Activated naive CD4-positive, alpha-beta T cell treated with anti-CD3 and anti-CD28 coated beads, Interleukin-2, amount 50 U/mL, for 24 hours (primary cell): ENCODE measurements around the gene IL17C.

ENCODE experiments used
- H3K27ac Mint-ChIP-seq: one replicate; pipeline ENCODE4 v1.8.0; 2021; ENCODE audit warnings: mild to moderate bottlenecking, mixed read lengths
- H3K27me3 Mint-ChIP-seq: one replicate; pipeline ENCODE4 v1.8.0; 2021; ENCODE audit warnings: mixed read lengths
- H3K36me3 Mint-ChIP-seq: one replicate; pipeline ENCODE4 v1.8.0; 2021; ENCODE audit warnings: mixed read lengths
- H3K4me1 Mint-ChIP-seq: one replicate; pipeline ENCODE4 v1.8.0; 2021; ENCODE audit warnings: mixed read lengths
- H3K4me3 Mint-ChIP-seq: one replicate; pipeline ENCODE4 v1.8.0; 2021; ENCODE audit warnings: mild to moderate bottlenecking, mixed read lengths
- H3K9me3 Mint-ChIP-seq: one replicate; pipeline ENCODE4 v1.8.0; 2021; ENCODE audit warnings: mixed read lengths

The IL17C gene

DNA sequence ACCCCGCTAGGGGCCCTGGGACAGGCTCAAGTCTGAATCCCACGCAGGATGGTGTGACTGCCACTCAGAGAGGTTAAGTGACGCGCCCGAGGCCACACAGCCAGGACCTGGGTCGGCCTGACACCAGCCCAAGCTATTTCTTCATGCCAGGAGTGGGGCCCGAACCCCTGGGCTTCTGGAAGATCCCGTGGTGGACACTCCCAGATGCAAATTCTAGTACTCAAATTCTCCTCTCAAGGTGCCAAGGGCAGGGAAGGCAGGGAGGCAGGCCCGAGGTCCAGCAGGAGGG is 5.2 kb downstream of the IL17C start:
- Mint-ChIP-seq H3K27me3 (peaks cover 1% of the 10 kb centered on the region), H3K36me3 (peaks cover 2% of the 10 kb centered on the region)

DNA sequence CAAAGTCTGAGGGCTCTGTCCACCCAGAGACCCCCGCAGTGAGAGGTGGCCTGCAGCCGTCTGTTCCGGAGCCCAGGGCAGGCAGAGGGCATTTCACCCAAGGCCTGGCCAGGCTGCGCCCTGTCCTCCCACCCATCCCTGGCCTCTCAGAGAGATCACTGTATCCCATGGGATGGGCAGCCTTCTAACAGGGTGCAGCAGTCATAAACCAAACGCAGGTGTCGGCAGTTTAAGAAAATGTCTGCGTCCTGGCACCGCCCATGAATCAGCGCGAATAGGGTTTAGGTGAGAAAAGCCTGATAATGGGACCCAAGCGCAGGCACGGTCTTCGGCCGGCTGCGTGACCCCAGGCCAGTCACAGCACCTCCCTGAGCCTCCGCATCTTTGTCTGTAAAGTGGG is 7.1 kb downstream of the IL17C start:
- no peak overlapping the region for H3K4me3 Mint-ChIP-seq
- no peaks in the 10 kb centered on the region for H3K27me3 Mint-ChIP-seq
- peaks cover 2% of the 10 kb centered on the region for H3K36me3 Mint-ChIP-seq
- no peaks in the 10 kb centered on the region for H3K9me3 Mint-ChIP-seq
- H3K27ac Mint-ChIP-seq, result peak overlapping the region; percentile 55
- H3K4me1 Mint-ChIP-seq, result peaks cover 16% of the 10 kb centered on the region

More for the DNA sequence above, 5.2 kb downstream of the IL17C start:
- no peak overlapping the region for H3K4me3 Mint-ChIP-seq
- no peak overlapping the region for H3K27ac Mint-ChIP-seq
- H3K9me3 Mint-ChIP-seq, result no peaks in the 10 kb centered on the region
- peaks cover 17% of the 10 kb centered on the region for H3K4me1 Mint-ChIP-seq

DNA sequence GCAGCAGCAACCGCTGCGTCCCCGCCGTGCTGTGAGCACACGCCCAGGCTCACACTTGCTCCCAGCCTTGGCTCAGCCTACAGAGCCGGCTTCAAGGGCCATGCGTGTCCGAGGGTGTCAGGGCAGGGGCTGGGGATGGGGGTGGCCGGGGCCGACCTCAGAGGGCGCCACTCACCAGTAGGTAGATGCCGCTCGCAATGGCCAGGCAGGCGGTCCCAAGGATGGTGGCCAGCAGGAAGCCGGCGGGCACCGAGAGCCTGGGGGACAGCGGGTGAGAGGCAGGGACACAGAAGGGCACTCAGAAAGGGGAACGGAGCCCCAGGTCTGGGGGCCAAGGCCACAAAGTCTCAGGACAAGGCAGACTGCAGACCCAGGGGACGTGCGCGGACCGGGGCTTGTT is 7.6 kb downstream of the IL17C start:
- no peaks in the 10 kb centered on the region for H3K9me3 Mint-ChIP-seq
- H3K4me1 Mint-ChIP-seq, result peaks cover 13% of the 10 kb centered on the region
- H3K36me3 Mint-ChIP-seq, result peaks cover 2% of the 10 kb centered on the region
- H3K4me3 Mint-ChIP-seq, result no peak overlapping the region
- H3K27ac Mint-ChIP-seq, result no peak overlapping the region
- no peaks in the 10 kb centered on the region for H3K27me3 Mint-ChIP-seq

DNA sequence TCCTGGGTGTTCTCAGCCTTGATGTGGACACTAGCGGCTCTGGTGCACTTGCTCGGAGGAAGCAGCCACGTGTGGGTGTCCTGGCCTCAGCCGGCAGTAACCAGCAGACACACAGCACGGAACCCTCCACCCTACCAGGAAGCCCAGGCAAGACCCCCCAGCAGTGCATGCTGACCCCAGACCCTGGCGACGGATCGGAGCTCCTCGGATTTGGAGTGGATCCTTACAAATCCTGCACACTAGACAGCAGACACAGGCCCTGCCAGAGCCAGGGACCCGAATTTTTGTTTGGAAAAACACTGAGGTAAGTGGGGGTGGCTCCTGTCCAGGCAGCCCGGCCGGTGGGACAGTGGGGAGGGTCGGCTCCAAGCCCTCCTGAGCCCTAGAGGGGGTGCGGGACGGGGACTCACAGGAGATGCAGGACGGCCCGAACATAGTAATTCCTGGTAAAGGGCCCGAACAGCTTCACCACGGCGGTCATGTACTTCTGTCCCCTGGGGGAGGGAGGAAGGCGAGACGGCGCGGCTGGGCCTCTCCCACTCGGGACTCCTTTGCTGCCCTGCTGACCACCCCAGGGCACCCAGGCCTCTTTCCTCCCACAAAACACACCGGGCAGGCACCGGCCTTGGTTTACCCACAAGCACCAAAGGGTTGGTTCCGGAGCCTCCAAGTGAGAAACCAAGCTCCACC is 8.1 kb downstream of the IL17C start:
- Mint-ChIP-seq H3K9me3 (no peaks in the 10 kb centered on the region), H3K27me3 (no peaks in the 10 kb centered on the region), H3K27ac (no peak overlapping the region), H3K36me3 (peaks cover 2% of the 10 kb centered on the region), H3K4me3 (no peak overlapping the region), H3K4me1 (peaks cover 18% of the 10 kb centered on the region)

DNA sequence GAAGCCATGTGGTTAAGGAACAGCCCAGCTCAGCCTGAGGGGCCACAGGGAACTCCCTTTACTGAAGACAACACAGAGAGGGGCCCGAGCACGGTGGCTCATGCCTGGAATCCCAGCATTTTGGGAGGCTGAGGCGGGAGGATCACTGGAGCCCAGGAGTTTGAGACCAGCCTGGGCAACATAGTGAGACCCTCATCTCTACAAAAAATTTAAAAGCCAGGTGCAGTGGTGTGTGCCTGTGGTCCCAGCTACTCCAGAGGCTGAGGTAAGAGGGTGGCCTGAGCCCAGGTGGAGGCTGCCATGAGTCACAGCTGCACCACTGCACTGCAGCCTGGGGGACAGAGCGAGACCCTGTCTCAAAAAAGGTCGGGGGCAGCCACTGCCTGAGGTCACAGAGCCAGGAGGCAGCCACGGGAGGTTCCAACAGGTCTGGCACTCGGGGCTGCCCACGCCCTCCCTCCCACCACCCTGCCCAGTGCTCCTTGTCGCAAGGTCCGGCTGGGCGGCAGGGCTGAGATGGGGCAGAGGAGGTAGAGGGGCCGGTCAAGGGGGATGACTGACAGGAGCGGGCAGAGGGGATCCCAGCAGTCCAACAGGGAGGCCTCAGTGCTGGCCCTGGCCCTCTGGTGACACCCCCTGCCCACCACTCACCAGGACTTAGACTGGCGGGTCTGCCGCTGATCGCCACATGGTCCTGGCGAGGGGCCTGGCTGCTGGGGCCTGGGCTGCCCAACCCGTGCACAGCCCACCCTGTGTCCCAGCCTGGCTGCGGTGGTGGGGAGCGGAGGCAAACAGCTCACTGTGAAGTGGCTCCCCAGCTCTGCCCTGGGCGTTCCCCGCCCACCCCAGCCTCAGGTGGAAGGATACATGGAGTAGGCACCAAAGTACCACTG is 9.1 kb downstream of the IL17C start:
- Mint-ChIP-seq H3K4me1 (peaks cover 19% of the 10 kb centered on the region), H3K27me3 (no peaks in the 10 kb centered on the region), H3K9me3 (no peaks in the 10 kb centered on the region), H3K27ac (no peak overlapping the region), H3K4me3 (no peak overlapping the region), H3K36me3 (peaks cover 2% of the 10 kb centered on the region)

DNA sequence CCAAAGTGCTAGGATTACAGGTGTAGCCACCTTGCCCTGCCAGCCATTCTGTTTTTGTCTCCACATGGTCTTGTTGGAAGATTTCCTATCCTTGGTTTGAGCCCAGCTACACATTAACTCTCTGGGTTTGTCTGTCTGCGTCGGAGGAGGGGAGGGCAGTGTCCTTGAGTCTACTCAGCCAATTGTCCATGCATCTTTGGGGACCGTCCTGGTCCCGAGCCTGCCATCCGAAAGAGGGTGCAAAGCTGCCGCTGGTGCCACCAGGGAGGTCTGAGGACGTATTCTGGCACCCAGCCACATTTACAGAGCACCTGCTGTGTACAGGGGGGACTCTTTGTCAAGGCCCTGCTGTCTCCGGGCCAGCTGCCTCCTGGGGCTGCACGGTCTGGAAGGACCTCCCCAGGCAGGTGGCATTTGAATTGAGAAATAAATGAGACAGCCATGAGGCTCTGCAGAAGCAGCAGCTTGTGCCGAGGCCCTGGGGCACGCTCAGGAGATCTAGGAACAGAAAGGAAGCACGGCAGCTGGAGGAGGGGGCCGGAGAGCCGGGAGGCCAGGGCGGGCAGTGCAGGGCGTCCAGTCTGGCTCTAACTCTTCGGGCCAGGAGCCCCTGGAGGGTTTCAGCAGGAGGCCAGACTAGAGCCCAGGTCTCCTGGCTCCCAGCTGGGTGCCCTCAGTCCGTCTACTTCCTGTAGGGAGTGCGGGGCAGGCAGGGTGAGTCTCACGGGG is 11.0 kb downstream of the IL17C start:
- H3K27me3 Mint-ChIP-seq, result no peaks in the 10 kb centered on the region

DNA sequence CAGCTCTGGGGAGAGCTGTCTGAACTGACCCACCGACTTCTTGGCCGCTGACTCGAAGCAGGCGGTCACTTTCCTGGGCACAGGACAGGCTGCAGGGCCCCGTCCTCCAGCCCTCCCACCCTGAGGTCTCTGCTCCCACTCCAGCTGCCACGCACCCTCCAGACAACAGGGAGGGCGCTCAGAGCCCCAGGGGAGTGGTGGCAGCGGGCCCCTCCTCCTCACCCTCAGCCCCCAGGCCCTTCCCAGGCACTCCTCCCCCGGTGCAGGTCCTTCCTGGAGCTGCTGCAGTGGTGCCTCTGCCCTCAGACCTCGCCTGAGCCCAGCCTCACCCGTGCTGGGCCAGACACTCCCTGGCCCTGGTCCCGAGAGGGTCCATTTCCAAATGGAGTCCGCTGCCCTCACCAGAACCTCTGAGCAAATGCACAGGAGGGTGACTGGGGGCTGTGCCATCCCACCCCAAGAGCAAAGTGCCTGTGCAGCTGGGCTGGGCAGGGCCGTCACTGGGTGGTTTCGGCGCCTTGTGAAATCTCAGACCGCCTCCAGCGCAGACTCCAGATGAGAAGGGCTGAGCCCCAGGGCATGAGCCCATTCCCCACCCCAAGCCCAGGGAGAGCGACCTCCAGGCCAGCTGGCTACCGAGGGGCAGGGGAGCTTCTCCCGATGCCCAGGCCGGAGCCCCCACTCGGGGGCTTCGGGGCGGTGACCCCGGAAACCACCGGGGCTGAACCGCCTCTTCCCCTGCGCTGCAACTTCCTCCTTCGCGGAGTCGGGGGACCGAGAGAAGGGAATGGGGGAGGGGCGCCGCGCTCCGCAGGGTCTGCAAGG is 11.8 kb downstream of the IL17C start:
- Mint-ChIP-seq H3K27ac (peak overlapping the region; percentile 68), H3K4me1 (peaks cover 17% of the 10 kb centered on the region), H3K27me3 (no peaks in the 10 kb centered on the region), H3K4me3 (peak overlapping the region; percentile 88), H3K36me3 (peaks cover 2% of the 10 kb centered on the region), H3K9me3 (no peaks in the 10 kb centered on the region)

More for the DNA sequence above, 11.0 kb downstream of the IL17C start:
- Mint-ChIP-seq H3K4me1 (peaks cover 19% of the 10 kb centered on the region), H3K4me3 (peak overlapping the region; percentile 80), H3K36me3 (no peaks in the 10 kb centered on the region), H3K27ac (peak overlapping the region; percentile 83), H3K9me3 (no peaks in the 10 kb centered on the region)

DNA sequence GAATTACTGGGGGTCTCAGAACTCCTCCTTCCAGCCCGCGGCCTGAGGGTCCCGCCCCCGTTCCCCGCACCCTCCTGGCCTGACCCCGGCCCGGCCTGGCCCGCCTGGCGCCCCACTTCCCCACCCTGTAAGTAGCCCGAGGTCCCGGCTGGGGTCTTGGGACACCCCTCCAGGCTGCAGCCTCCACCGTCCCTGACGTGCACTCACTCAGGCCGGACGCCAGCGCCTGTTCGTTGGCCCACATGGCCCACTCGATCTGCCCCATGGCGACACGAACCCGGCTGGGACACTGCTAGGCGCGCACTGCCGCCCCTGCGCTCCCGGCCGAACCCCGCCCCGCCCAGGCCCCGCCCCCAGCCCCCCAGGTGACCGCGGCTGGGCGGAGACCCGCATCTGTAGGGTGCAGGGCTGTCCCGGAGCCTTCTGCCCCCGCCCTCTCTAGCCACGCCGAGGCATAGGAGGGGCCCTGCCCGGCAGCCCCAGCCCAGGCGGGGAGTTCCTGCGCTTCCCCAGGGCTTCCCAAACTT is 12.4 kb downstream of the IL17C start, which contains the start of gene CYBA:
Gene CYBA (minus strand): TSS at position 305 of the 527 bp plus-strand sequence. CDS start 40 bp downstream, at position 265.
- peak within 1 kb of the TSS; percentile 68 for H3K27ac Mint-ChIP-seq
- H3K4me3 Mint-ChIP-seq, result peak within 1 kb of the TSS; percentile 88
- H3K27me3 Mint-ChIP-seq, result no peaks in the 10 kb centered on the region
- H3K4me1 Mint-ChIP-seq, result peaks cover 15% of the 10 kb centered on the region
- H3K36me3 Mint-ChIP-seq, result peaks cover 2% of the 10 kb centered on the region
- H3K9me3 Mint-ChIP-seq, result no peaks in the 10 kb centered on the region

DNA sequence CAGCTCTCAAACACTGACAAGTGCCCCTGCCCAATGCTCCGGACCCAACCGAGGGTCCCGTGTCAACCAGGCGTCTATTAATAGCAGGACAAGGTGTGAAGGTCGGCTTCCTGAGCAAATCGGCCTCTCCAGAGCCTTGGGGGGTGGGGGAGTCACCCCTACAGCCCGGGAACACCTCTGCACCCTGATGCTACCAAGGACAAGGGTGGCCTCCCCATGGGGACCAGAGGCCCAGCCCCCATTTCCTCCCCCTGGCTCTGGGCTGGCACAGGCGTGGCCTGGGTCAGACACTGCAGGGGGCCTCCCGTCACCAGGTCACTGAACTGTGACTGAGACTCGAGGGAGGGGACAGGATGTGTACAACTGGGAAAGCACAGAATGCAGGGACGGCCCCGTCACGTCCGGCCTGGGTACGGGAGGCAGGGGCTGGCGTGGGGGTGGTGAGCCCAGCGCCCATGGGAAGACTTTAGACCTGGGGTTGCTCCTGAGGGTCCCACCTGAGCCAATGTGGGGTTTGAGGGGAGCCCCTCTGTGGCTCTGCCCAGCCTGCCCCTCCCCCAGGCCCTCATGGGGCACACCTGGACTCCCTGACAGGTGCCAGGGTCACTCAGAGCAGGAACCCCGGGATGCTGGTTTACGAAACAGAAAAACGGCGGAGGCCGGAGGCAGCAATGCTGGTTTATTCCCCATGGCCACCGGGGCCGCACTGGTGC is 13.1 kb downstream of the IL17C start:
- H3K27ac Mint-ChIP-seq, result peak overlapping the region; percentile 59
- H3K4me1 Mint-ChIP-seq, result peaks cover 15% of the 10 kb centered on the region
- H3K27me3 Mint-ChIP-seq, result no peaks in the 10 kb centered on the region
- peak overlapping the region; percentile 83 for H3K4me3 Mint-ChIP-seq
- H3K9me3 Mint-ChIP-seq, result no peaks in the 10 kb centered on the region
- peaks cover 2% of the 10 kb centered on the region for H3K36me3 Mint-ChIP-seq

DNA sequence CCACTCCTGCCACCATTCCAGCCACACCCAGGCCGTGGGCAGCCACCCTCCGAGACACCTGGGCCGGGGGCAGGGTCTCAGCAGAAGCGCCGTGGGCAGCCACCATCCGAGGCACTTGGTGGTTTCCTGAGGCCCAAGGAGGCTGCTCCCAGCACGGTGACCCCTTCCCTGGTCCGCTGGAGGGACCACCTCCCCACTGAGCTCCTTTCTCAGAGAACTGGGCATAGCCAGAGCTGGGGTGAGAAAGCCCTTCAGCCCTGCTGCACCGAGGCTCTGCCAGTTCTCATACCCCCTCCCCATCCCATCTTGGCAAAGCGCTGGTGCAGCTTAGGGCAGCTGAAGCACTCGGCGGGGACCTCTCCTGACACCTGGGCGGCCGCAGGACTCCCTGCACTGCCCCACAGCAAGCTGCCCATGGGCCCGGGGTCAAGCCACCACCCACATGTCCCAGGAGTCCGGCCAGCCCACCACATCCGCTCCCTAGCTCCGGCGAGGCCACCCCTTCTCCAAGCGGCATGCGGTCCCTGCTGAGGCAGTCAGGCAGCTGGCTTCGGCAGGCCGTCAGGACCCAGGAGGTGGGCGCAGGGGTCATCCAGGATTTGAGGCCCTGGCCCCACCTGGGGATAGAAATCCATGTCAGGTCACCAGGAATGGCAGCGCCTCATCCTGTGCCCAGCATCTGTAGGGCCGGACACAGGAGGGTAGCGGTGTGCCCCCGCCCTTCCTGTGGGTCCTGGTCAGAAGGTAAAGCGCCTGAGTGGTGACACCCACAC is 13.8 kb downstream of the IL17C start:
- Mint-ChIP-seq H3K36me3 (peaks cover 2% of the 10 kb centered on the region), H3K9me3 (no peaks in the 10 kb centered on the region), H3K4me1 (peaks cover 15% of the 10 kb centered on the region), H3K4me3 (peak overlapping the region; percentile 19), H3K27me3 (no peaks in the 10 kb centered on the region), H3K27ac (no peak overlapping the region)

DNA sequence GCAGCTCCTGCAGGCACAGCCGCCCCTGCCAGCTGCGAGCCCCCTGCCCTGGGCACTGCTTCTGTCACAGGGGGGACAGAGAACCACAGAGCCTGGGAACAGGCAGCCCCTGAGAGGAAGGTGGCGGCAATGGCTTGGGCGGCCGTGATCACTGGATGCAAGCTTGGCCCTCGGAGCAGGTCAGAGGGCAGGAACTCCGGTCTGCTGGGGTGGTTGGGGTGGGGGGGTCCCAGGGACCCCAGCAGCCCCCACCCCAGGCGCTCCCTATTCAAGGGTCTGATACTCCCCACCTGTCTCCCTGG is 14.3 kb downstream of the IL17C start:
- H3K27ac Mint-ChIP-seq, result no peak overlapping the region
- H3K4me3 Mint-ChIP-seq, result no peak overlapping the region
- H3K36me3 Mint-ChIP-seq, result peaks cover 2% of the 10 kb centered on the region
- no peaks in the 10 kb centered on the region for H3K27me3 Mint-ChIP-seq
- H3K9me3 Mint-ChIP-seq, result no peaks in the 10 kb centered on the region
- peaks cover 15% of the 10 kb centered on the region for H3K4me1 Mint-ChIP-seq

DNA sequence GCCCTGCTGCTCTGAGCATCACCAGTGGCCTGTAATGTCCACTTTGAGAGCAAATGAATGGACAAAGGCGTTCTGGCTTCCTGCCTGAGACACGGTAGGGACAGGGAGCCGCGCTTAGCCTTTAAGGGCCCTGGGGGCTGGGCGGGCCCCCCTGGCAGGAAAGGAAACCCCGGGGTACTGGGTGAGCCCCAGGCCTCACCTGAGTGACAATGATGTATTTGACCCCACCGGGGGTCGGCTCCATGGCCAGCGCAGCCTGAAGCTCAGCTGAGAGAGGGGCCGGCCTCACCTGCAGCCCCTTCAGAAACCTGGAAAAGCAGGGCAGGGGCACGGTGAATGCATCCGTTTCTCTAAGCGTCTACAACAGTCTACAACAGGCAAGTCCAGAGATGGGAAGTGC is 14.7 kb downstream of the IL17C start:
- no peaks in the 10 kb centered on the region for H3K27me3 Mint-ChIP-seq
- H3K27ac Mint-ChIP-seq, result peak overlapping the region; percentile 81
- no peak overlapping the region for H3K4me3 Mint-ChIP-seq
- peaks cover 2% of the 10 kb centered on the region for H3K36me3 Mint-ChIP-seq
- peaks cover 15% of the 10 kb centered on the region for H3K4me1 Mint-ChIP-seq
- no peaks in the 10 kb centered on the region for H3K9me3 Mint-ChIP-seq

DNA sequence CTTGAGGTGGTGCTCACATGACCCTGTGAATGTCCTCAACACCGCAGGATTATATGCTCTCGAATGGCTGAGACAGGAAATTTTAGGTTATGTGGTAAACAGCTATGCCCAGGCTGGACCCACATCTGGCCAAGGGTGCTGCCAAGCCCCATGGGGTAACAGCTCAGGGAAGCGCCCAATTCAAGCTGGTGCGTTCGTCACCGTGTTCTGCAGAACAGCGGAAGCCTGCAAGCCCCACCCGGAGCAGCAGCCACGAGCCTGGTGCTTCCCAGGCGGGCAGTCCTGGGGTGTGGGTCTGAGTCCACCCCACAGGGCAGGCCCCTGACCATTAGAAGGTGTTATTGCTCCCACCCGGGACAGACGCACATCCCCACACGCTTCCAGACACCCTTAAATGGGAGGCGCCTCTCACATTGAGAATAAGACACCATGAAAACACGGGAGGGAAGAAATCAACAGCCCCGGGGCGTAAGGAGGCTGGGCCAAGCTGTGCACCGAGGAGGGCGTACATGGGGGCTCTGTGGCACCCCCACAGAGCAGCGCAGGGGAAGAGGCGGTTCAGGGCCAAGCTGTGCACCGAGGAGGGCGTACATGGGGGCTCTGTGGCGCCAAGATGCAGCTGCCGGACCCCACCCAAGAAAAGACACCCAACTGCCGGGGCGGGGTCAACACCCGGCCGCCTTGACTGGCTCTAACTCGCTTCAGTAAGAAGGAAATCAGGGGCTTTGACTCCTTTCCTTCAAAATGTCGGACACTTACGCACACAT is 15.4 kb downstream of the IL17C start:
- Mint-ChIP-seq H3K36me3 (peaks cover 2% of the 10 kb centered on the region), H3K27ac (no peak overlapping the region)

More for the DNA sequence above, 15.4 kb downstream of the IL17C start:
- Mint-ChIP-seq H3K27me3 (no peaks in the 10 kb centered on the region), H3K4me3 (no peak overlapping the region), H3K9me3 (no peaks in the 10 kb centered on the region), H3K4me1 (peaks cover 15% of the 10 kb centered on the region)
